Hematopoietic multipotent progenitor cell treated with erythropoietin and hydrocortisone succinate and interleukin-3 and kit ligand, for 6 days (in vitro differentiated cells): ENCODE measurements around the gene CSNK1A1.
"Not testable (repeated sequence)": the region's sequence is repeated elsewhere in the genome, so short reads cannot be mapped to it uniquely, and the experiment has no call there.

Experiments
- DNase-seq: peaks from one replicate; pipeline ENCODE4 v3.0.0-alpha.2; 2015

The CSNK1A1 gene

DNA sequence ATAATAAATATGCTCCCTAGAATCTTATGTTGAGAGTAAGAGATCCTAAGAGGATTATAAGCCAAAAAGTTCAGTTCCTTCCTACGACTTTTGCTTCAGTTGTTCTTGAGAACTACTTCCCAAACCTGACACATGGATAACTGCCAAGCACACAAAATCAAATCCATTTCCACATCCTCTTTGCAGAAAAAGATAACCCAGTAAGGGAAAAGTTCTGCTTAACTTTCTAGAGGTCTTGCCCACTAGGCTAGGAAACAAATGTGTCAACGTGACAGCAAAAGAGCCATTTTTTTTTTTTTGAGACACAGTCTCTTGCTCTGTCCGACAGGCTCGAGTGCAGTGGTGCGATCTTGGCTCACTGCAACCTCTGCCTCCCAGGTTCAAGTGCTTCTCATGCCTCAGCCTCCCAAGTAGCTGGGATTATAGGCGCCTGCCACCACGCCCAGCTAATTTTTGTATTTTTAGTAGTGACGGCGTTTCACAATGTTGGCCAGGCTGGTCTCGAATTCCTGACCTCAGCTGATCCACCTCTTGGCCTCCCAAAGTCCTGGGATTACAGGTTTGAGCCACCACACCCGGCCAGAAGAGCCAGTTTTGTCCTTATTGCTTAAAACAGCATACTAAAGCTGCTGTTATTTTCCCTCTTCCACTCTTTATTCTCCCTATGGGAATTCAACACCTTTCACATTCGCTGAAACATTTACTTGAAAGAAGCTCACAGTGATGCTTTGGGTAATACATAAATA is 24.2 kb downstream of the CSNK1A1 start:
- DNase-seq: no peak

DNA sequence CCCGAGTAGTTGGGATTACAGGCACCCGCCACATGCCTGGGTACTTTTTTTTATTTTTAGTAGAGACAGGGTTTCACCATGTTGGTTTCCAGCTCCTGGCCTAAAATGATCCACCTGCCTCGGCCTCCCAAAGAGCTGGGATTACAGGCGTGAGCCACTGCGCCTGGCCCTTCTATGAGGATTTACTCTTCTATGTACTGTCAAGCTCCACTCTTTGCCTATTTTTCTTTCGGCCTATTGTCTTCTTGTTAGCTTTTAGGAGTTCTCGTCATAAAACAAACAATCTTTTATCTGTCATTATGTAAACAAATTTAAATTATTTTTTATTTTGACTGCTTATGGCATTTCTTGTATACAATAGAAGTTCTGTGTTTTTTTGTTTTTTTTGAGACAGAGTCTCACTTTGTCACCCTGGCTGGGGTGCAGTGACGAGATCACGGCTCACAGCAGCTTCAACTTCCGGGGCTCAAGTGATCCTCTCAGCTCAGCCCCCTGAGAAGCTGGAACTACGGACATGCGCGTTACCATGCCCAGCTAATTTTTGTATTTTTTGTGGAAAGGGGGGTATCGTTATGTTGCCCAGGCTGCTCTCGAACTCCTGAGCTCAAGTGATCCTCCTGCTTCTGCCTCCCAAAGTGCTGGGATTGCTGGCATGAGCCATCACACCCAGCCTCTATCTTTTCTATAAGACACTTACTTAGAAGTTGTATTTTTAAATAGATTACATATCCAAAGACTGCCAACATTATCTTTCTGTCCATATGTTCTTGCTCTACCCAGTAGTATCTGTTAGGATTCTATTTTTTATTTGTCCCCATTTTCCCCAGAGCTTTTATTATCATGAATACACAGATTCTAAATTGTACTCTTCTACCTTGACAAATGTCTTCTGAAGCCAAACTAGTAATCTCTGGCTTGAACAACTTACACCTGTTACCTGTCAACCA is 29.2 kb downstream of the CSNK1A1 start:
- DNase-seq: peak; percentile 63

DNA sequence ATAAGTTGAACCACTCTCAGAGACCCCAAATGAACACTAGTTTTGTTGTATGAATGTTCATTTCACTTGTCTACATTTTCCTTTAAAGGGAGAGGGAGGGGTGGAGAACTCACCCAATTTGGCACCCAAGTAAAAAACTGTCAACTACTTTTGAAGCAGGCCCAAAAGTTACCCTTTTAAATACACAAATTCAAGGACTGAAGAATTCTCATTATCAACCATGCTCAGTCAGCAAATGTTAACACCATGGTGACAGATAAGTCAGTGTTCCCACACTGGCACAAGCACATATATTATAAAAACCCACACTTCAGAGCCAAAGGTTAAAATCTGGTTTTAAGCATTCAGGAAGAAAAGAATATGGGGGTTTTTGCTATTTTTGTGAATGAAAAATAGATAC is 31.6 kb downstream of the CSNK1A1 start:
- DNase-seq: peak; percentile 65

DNA sequence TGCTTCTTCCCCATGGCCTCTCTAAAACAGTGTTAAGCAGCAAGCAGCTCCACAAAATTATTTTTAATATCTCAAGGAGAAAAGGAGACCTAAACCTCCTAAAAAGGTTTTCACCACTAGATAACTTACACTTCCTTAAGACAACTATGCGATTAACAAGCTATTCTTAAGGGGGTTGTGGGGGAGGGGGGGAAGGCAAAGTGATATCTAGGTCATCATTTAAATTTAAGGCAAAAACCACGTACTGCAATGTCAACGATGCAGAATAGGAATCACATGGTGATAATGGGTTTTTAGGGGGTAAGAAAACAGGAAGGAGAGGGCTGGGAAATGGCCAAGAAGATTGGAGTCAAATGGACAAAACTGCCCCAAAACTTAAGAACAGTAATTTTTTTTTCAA is 32.6 kb downstream of the CSNK1A1 start:
- peak; percentile 43 for DNase-seq

DNA sequence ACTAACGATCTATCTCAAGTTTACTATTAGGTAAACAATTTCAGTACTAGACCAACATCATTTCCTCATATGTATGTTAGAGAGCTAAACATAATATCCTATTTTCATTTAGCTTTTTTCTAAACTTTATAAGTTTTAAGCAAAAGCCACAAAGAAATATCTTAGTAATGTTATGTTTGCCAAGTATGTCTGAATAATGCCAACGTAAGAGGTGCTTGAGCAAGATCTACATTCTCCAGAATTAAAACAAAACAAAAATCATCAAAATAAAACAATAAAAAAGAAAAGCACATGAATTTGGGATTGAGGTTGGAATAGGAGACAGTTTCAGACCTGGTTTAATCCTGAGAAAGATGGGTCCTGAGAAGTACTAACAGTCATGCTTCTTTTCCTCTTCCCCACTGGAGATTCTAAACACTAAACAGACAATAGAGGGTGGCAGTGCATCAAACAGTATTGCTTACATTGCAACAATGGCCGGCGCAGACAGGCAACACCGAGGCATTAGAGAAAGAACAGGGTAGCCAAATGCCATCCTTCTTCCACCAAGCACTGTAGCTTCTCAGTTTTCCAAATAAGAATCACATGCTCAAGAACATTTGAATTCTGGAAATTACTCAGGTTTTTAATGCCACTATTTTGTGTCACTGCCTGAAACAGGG is 33.6 kb downstream of the CSNK1A1 start:
- DNase-seq: no peak

- DNase-seq: no peak
These were observed 36.7 kb downstream of the CSNK1A1 start for GRCh38 chr5:149514512-149514911.

- not testable (repeated sequence) for DNase-seq
These were observed 37.8 kb downstream of the CSNK1A1 start for GRCh38 chr5:149513372-149513947.

DNA sequence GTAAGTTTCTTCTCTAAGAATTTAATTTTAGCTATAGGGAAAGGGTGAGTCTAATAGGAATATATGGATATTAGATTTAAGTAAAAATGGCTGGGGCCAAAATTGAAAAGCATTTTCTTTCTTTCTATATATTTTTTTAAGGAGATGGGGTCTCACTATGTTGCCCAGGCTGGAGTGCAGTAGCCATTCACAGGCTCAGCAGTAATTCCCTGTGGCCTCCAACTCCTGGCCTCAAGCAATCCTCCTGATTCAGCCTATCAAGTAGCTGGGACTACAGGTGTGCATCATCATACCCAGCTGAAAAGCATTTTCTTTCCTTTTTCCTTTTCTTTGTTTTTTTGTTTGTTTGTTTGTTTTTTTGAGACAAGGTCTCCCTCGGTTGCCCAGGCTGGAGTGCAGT is 41.1 kb downstream of the CSNK1A1 start:
- DNase-seq: no peak

DNA sequence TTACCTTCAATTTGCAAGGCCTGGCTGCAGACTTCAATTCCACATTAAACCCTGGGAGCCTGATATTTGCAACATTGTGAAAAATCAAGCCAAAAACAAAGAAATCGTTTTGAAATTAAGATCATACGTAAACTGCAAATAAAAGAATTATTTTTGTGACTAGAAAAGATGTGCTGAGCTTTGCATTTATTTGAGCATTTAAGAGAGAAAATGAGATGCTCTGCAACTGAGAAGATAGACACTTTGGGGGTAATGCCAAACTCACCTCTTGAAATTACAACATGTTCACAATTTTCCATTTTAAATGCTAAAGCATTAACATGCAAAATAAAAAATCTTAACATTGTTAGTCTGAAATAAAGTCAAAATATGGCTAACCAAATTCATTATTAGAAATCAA is 46.6 kb downstream of the CSNK1A1 start:
- DNase-seq: no peak

GRCh38 chr5:149503006-149503405 is 48.2 kb downstream of the CSNK1A1 start:
- DNase-seq: no peak

DNA sequence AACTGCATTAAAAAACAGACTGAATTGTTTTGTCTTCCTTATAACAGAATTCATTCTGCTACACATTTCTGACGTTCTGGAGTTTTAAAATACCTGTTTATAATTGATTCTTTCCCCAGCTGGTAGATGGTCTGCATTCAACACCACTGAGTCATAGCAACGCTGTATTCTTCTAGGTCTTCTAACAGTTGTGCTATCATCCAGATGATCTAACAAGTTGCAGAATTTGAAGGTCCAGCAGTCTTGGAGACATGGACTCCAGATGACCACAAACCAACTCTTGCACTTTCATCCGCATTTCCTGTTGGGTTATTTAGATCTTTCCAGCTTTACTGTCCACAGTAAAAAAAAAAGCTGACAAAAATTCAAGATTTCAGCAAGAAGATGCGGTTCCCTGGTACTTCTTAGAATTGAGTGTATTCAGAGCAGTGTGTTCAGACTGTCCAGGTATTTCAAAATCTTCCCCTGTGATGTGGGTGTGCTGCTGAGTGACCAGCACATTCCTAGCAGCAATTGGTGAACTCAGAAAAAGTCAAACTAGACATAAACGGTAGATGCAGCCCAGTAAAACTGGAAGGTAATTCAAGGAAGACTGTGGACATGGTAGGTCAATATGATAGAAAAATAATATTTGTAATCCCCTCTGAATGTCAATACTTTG is 50.2 kb downstream of the CSNK1A1 start:
- DNase-seq: no peak

DNA sequence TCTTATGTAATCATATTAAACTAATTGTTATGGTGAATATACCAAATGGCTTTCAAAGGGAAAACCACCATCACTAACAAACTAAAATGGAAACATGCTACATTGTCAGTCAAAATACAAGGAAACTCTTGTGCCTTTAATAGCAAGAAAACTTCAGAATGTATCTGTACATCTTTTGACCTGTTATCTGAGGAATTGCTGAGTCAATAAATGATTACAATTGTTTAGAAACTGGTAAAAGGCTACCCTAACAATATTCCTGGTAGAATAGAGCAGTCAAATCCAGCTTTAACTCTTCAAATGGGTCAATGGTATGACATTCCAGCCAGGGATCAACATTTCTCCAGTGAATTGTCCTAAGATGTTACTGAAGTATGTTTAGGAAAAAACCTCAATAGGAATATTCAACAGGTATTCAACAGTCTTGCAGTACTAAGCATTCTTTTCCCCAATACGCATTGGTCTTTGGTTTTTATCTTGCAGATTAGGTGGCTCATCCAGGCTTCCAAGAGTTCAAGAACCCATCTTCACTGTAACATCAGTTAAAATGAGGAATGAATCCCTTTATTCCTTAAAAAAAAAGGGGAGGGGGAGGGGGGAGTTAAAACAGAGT is 52.4 kb downstream of the CSNK1A1 start:
- no peak for DNase-seq

- no peak for DNase-seq
These were observed 53.9 kb downstream of the CSNK1A1 start for GRCh38 chr5:149497357-149497756.

DNA sequence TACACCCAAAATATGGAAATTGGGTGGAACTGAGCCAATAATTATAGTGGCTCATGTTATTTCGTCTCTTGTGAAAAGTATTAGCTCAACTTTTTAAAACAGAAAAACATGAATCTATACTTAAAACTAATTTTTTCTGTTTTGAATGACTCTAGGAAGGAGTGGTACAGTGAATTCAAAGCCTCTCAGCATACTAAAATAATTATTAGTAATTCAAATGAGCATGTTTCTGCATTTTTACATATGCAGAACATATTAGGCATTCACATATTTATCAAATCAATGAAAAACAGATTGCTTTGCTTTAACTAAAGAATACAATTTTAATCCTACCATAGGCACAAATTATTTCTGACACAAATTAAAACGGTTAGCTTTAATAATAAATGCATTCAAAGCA is 54.3 kb downstream of the CSNK1A1 start:
- no peak for DNase-seq

- DNase-seq: no peak
These were observed 55.1 kb downstream of the CSNK1A1 start for GRCh38 chr5:149496166-149496565.

- DNase-seq: no peak
These were observed 55.6 kb downstream of the CSNK1A1 start for GRCh38 chr5:149495673-149496072.

DNA sequence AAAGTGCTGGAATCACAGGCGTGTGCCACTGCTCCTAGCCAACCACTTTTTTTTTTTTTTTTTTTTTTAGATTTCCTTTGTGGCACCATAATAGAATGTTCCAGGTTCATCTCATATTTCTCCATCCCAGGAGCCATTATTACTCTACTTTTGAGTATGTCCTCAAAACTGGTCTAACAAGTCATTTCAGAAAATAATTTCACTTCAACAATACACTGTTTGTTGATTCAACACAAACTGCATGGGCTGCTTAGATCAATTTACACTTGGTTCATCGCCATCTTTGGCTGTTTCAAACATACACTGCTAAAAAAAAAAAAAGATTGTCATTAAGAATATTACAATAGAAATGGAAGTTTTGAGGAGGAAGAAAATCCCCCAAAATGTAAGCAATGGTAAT is 57.9 kb downstream of the CSNK1A1 start:
- no peak for DNase-seq

GRCh38 chr5:149492781-149493180 is 58.5 kb downstream of the CSNK1A1 start:
- DNase-seq: no peak

DNA sequence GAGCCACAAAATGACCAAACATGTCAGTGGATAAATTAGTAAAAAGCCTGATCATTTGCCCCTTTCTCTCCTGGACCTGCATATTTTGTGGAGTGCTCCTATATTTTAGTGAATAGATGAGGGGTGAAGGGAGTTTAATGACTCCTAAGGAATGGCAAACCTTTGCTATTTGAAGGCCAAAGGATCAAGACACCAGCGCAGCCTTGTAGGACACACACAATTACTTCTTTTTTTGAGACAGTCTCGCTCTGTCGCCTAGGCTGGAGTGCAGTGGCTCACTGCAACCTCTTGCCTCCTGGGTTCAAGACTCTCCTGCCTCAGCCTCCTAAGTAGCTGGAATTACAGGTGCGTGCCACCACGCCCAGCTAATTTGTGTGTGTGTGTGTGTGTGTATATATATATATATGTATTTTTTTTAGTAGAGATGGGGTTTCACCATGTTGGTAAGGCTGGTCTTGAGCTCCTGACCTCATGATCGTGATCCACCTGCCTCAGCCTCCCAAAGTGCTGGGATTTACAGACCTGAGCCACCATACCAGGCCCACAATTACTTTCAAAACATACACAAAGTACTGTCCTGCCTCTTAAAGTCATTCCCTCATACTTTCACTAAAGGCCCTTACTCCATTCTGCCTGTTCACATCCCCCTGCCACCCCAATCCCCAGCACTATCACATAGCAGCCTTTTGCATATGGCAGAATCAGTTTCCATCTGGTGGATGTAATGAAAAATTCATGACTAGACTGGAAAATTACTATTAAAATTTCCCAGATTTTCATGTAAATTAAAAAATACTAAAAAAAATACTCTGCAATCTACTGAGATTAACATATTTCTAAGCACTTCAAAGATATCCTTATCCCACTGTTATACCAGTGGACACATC is 60.4 kb downstream of the CSNK1A1 start:
- DNase-seq: peak; percentile 22

DNA sequence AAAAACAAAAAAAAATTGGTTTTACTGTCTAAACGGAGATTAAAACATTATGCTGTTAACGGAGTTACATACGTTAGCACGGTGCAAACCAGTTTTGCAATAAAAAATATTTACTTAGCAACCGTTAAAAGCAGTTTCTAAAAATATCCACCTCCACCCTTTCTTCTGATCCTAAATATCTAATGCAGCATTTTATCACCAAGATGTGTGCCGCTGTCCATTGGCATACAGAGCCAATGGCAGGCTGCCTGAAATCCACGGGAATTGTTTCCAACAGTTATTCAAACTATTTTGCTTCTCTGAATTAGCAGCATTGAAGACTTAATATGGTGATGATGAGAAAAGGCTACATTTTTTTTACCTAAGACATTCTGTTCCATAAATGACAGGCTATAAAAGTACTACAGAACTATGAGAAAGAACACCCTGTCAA is 61.6 kb downstream of the CSNK1A1 start:
- DNase-seq: no peak
